Measurements from ENCODE around the gene AEBP1.

DNA sequence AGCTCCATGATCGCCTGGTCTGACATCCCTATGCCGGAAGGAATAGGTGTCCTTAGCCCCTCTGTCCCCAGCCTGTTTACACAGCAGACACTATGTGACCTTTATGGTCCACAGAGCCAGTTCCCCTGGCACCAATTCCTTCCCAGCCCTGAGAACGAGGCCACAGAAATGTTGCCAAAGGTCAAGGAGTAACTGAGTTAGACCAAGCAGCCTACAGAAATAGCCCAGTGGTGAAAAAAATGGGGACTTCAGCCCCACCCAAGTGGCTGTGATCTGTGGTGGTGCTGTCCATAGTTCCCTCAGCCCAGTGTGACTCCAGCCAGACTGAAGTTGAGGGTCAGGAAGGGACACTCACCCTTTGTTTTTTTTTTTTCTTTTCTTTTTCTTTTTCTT lies 41.2 kb upstream of the AEBP1 start:
- TF ChIP-seq, protein P1, sequence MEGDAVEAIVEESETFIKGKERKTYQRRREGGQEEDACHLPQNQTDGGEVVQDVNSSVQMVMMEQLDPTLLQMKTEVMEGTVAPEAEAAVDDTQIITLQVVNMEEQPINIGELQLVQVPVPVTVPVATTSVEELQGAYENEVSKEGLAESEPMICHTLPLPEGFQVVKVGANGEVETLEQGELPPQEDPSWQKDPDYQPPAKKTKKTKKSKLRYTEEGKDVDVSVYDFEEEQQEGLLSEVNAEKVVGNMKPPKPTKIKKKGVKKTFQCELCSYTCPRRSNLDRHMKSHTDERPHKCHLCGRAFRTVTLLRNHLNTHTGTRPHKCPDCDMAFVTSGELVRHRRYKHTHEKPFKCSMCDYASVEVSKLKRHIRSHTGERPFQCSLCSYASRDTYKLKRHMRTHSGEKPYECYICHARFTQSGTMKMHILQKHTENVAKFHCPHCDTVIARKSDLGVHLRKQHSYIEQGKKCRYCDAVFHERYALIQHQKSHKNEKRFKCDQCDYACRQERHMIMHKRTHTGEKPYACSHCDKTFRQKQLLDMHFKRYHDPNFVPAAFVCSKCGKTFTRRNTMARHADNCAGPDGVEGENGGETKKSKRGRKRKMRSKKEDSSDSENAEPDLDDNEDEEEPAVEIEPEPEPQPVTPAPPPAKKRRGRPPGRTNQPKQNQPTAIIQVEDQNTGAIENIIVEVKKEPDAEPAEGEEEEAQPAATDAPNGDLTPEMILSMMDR (IDR thresholded peaks at IDR 0.05; ENCODE audit: insufficient read depth, low read length), result no peak
- TF ChIP-seq, protein P2, sequence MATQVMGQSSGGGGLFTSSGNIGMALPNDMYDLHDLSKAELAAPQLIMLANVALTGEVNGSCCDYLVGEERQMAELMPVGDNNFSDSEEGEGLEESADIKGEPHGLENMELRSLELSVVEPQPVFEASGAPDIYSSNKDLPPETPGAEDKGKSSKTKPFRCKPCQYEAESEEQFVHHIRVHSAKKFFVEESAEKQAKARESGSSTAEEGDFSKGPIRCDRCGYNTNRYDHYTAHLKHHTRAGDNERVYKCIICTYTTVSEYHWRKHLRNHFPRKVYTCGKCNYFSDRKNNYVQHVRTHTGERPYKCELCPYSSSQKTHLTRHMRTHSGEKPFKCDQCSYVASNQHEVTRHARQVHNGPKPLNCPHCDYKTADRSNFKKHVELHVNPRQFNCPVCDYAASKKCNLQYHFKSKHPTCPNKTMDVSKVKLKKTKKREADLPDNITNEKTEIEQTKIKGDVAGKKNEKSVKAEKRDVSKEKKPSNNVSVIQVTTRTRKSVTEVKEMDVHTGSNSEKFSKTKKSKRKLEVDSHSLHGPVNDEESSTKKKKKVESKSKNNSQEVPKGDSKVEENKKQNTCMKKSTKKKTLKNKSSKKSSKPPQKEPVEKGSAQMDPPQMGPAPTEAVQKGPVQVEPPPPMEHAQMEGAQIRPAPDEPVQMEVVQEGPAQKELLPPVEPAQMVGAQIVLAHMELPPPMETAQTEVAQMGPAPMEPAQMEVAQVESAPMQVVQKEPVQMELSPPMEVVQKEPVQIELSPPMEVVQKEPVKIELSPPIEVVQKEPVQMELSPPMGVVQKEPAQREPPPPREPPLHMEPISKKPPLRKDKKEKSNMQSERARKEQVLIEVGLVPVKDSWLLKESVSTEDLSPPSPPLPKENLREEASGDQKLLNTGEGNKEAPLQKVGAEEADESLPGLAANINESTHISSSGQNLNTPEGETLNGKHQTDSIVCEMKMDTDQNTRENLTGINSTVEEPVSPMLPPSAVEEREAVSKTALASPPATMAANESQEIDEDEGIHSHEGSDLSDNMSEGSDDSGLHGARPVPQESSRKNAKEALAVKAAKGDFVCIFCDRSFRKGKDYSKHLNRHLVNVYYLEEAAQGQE (IDR thresholded peaks at IDR 0.05; ENCODE audit: insufficient replicate concordance, low read depth), result no peak

Measured in HL-60 (cell line).